HepG2 (cell line): Measurements from ENCODE around the gene GDPD5. TPM values are rescaled to one million over a fixed set of nuclear protein-coding genes. Genes with fewer than 3 reads are reported as not detected.

Source experiments
- ATAC-seq: fragments of 200-7000 bp; cut with Tn5 transposase; 3 replicates; pipeline ENCODE4 v1.9.1; 2020; ENCODE audit warnings: mild to moderate bottlenecking, moderate library complexity
- BruUV-seq: library from RNA; stranded (reverse); fragments of 400-500 nt; replicated peaks from 2 replicates; lab custom pipeline; 2021; lab: Mats Ljungman, UMichigan
- CTCF ChIA-PET: fragments of 300-600 bp; formaldehyde crosslinking; extraction: SDS; loops from one replicate; lab custom pipeline; 2021; ENCODE audit warnings: low total read pairs, inconsistent platforms, low intra/inter-chr PET ratio; lab: Yijun Ruan, JAX
- POLR2A ChIA-PET: fragments of 350-600 bp; sonication (Branson Sonifier 250); formaldehyde crosslinking; loops from one replicate; lab custom pipeline; 2020; ENCODE audit warnings: antibody characterized with exemption, inconsistent platforms; lab: Yijun Ruan, JAX
- DNase-seq: peaks from one replicate; pipeline ENCODE4 v3.0.0-alpha.2; 2015; ENCODE audit warnings: low spot score
- FAIRE-seq: peaks from 3 replicates; lab custom pipeline; 2011; peaks lifted over from hg19 to GRCh38; lab: Jason Lieb, UNC
- H2AFZ ChIP-seq: one replicate; pipeline ENCODE4 v1.6.1; 2011; ENCODE audit warnings: low read length, inconsistent platforms
- H3K27ac ChIP-seq: fragments of 300-600 bp; 3 replicates; pipeline ENCODE4 v1.8.0; 2011; ENCODE audit warnings: mixed run types, mild to moderate bottlenecking, mixed read lengths, low read length, inconsistent platforms; ENCODE audit not compliant: insufficient read depth; ENCODE audit errors: extremely low read length
- H3K27me3 ChIP-seq, 2 experiments: fragments of 200-600 bp in 1 of 2; 2 replicates in 1 of 2; 3 replicates in 1 of 2; pipeline versions ENCODE4 v1.6.0 to v1.8.0; 2011; ENCODE audit warnings: low read length in 2 of 2, mild to moderate bottlenecking in 2 of 2, moderate library complexity in 2 of 2, inconsistent platforms in 1 of 2; ENCODE audit not compliant: insufficient read depth in 2 of 2, control insufficient read depth in 1 of 2
- H3K36me3 ChIP-seq, 2 experiments: fragments of 200-600 bp in 1 of 2; replicated peaks in 1 of 2; 2 replicates in 1 of 2; 3 replicates in 1 of 2; pipeline versions ENCODE4 v1.5.1 to v1.8.0; 2011; ENCODE audit warnings: low read length in 2 of 2, inconsistent platforms in 1 of 2; ENCODE audit not compliant: insufficient read depth in 2 of 2, control insufficient read depth in 1 of 2
- H3K4me1 ChIP-seq: 2 replicates; pipeline ENCODE4 v1.5.1; 2012; ENCODE audit warnings: low read length, inconsistent platforms; ENCODE audit not compliant: insufficient read depth
- H3K4me2 ChIP-seq: 2 replicates; pipeline ENCODE4 v1.6.0; 2011; ENCODE audit warnings: low read depth, low read length, inconsistent platforms
- H3K4me3 ChIP-seq, 3 experiments: fragments of 200-600 bp in 1 of 3; sonication (generic), shearing (Covaris generic) in 1 of 3; replicated peaks in 1 of 3; 2 replicates each; pipeline ENCODE4 v1.5.1; 2011 to 2016; ENCODE audit warnings: low read length in 3 of 3, inconsistent platforms in 2 of 3, low read depth in 2 of 3, mild to moderate bottlenecking in 2 of 3, control low read depth in 1 of 3, mixed read lengths in 1 of 3; ENCODE audit not compliant: insufficient read depth in 1 of 3
- H3K79me2 ChIP-seq: one replicate; pipeline ENCODE4 v1.6.1; 2011; ENCODE audit warnings: low read length, inconsistent platforms; ENCODE audit not compliant: insufficient read depth
- H3K9ac ChIP-seq: 2 replicates; pipeline ENCODE4 v1.6.0; 2011; ENCODE audit warnings: mild to moderate bottlenecking, low read depth, low read length, inconsistent platforms; ENCODE audit not compliant: insufficient read depth
- H3K9me3 ChIP-seq: 2 replicates; pipeline ENCODE4 v1.5.1; 2012; ENCODE audit warnings: mild to moderate bottlenecking, low read length
- H4K20me1 ChIP-seq: 2 replicates; pipeline ENCODE4 v1.6.0; 2011; ENCODE audit warnings: inconsistent platforms, mild to moderate bottlenecking, low read length, moderate library complexity; ENCODE audit not compliant: insufficient read depth
- HHEX ChIP-seq: IDR thresholded peaks from 2 replicates; pipeline ENCODE4 v1.6.1; 2016; ENCODE audit warnings: control low read depth
- IKZF4 ChIP-seq: sonication (generic); formaldehyde crosslinking; IDR thresholded peaks from 2 replicates; pipeline ENCODE4 v1.5.1; 2020; ENCODE audit warnings: borderline replicate concordance, mild to moderate bottlenecking, low read depth, missing genetic modification reagents; ENCODE audit errors: not compliant biosample characterization
- PPARG ChIP-seq: conservative IDR thresholded peaks from 2 replicates; pipeline ENCODE4 v1.6.1; 2016; ENCODE audit warnings: missing biosample characterization, missing genetic modification reagents
- ZBTB10 ChIP-seq: sonication (generic); formaldehyde crosslinking; IDR thresholded peaks from 2 replicates; pipeline ENCODE4 v1.4.0; 2020; ENCODE audit warnings: missing genetic modification reagents, borderline replicate concordance
- WGBS: methylation state at CpG from one replicate; pipeline ENCODE4 v1.1.6; 2017; ENCODE audit warnings: low lambda C conversion rate; 5-methylcytosine and 5-hydroxymethylcytosine counted together
- in situ Hi-C: cut with HindIII; loops from 2 replicates; pipeline ENCODE4 v1.10.0; 2017; ENCODE audit warnings: low pct_unique_long_range_greater_than_20kb; ENCODE audit not compliant: extremely low pct_ligation_motif_present
- intact Hi-C: fragments of 100-400 bp; cut with micrococcal nuclease; formaldehyde crosslinking; loops from one replicate; pipeline ENCODE4 v1.10.0; 2022; ENCODE audit not compliant: unreplicated experiment
- polyA plus RNA-seq, 8 experiments: library from polyadenylated mRNA; depleted of rRNA in 3 of 8; stranded (reverse) in 7 of 8; unstranded in 1 of 8; fragments of >200 nt; fragmentation: Illumina TruSeq in 4 of 8; extraction: Trizol in 4 of 8; gene quantifications; 2 replicates each; pipeline versions ENCODE4 v1.2.1 to v1.2.3, GENCODE V29; 2011 to 2016; ENCODE audit warnings: low read depth in 4 of 8, missing spikeins in 1 of 8, mixed read lengths in 1 of 8; ENCODE audit not compliant: insufficient read depth in 1 of 8
- total RNA-seq, 5 experiments: library from RNA; depleted of rRNA; stranded (reverse); fragments of >200 nt; fragmentation: Illumina TruSeq; extraction: Trizol; gene quantifications; 2 replicates each; pipeline ENCODE4 v1.2.3, GENCODE V29; 2016; ENCODE audit warnings: low read depth in 1 of 5
- TF ChIP-seq, protein P1 (sequence below): sonication (generic); formaldehyde crosslinking; IDR thresholded peaks from 2 replicates; pipeline ENCODE4 v1.8.0; 2022; ENCODE audit warnings: mild to moderate bottlenecking, missing genetic modification reagents, moderate library complexity

The GDPD5 gene
- total and polyA plus RNA-seq, 2 of the 13 experiments (the other 11 are each of a cell fraction or from before 2014, with no cell fraction given), result 55.0 to 67.5 TPM

DNA sequence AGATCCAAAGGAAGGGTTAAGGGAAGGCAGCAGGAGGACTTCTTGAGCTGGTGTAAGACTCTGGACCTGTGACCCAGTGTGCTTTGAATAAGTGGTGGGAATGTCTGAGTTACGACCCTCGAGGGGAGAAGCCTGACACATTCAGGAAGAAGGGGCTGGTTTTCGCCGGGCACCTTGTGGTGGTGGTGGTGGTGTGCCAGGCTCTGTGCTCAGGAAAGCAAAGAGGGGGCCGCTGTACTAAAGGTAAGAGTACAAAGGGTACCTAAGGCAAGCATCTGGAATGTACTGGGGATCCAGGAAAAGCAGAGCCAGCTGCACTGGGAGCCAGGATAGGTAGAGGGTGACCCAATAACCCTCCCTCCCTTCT, 99.0 kb downstream of the GDPD5 start:
- peaks cover 3 to 22% of the 10 kb centered on the region in 2 experiments; a peak in 4 of 5 replicates for H3K27me3 ChIP-seq
- ATAC-seq, result no peak
- POLR2A ChIA-PET, result interaction anchor here (1.6 kb wide), 1 partner anchor 26 kb away, joined by 5 read pairs; no protein-coding TSS in a partner anchor
- H3K4me2 ChIP-seq, result no peak overlapping the region
- in situ Hi-C loops (no loop called here), intact Hi-C loops (no loop called here)
- no peak for DNase-seq
- H3K36me3 ChIP-seq, result no peaks in the 10 kb centered on the region
- H3K9ac ChIP-seq, result no peak overlapping the region
- H3K27ac ChIP-seq, result no peak overlapping the region
- H2AFZ ChIP-seq, result no peak overlapping the region
- WGBS, result 64% methylated on average over 5 of the region's 5 CpGs
- no TSS peak for BruUV-seq
- H3K9me3 ChIP-seq, result no peaks in the 10 kb centered on the region
- no peaks in the 10 kb centered on the region for H3K79me2 ChIP-seq
- CTCF ChIA-PET, result no interaction called here
- TF ChIP-seq PPARG (CRISPR knock-in tag) (no peak), IKZF4 (CRISPR knock-in tag) (no peak), ZBTB10 (no peak), HHEX (CRISPR knock-in tag) (no peak)
- TF ChIP-seq, protein P1, sequence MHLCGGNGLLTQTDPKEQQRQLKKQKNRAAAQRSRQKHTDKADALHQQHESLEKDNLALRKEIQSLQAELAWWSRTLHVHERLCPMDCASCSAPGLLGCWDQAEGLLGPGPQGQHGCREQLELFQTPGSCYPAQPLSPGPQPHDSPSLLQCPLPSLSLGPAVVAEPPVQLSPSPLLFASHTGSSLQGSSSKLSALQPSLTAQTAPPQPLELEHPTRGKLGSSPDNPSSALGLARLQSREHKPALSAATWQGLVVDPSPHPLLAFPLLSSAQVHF (CRISPR knock-in tag), result no peak
- H3K4me1 ChIP-seq, result peaks cover 44% of the 10 kb centered on the region
- FAIRE-seq, result no peak
- peaks cover 10% of the 10 kb centered on the region for H4K20me1 ChIP-seq
- no peak overlapping the region for H3K4me3 ChIP-seq
